CD4-positive, alpha-beta T cell treated with Interleukin-2 at 100 ng/mL for 4 hours (primary cell): ENCODE results near the gene CACNA1I.

Source experiments
- DNase-seq: peaks from one replicate; pipeline ENCODE4 v3.0.0-alpha.2; 2020; ENCODE audit warnings: low spot score

CACNA1I gene

GRCh38 chr22:39598017-39598965, 27.7 kb downstream of the CACNA1I start:
- DNase-seq = peak; percentile 61

GRCh38 chr22:39600491-39601179, 30.1 kb downstream of the CACNA1I start:
- no peak for DNase-seq

- no peak for DNase-seq
These were observed 30.6 kb downstream of the CACNA1I start for GRCh38 chr22:39601180-39601535.

- DNase-seq = no peak
These were observed 32.8 kb downstream of the CACNA1I start for GRCh38 chr22:39603345-39603744.

- no peak for DNase-seq
These were observed 39.7 kb downstream of the CACNA1I start for GRCh38 chr22:39610246-39610645.

- DNase-seq = no peak
These were observed 40.2 kb downstream of the CACNA1I start for GRCh38 chr22:39610766-39611165.

GRCh38 chr22:39611360-39611759, 40.8 kb downstream of the CACNA1I start:
- DNase-seq = no peak

GRCh38 chr22:39612811-39613548, 42.4 kb downstream of the CACNA1I start:
- DNase-seq = peak; percentile 73

GRCh38 chr22:39613549-39613921, 43.0 kb downstream of the CACNA1I start:
- no peak for DNase-seq

GRCh38 chr22:39614442-39614841, 43.9 kb downstream of the CACNA1I start:
- DNase-seq = no peak

GRCh38 chr22:39616051-39616450, 45.5 kb downstream of the CACNA1I start:
- DNase-seq = no peak

GRCh38 chr22:39616781-39617180, 46.2 kb downstream of the CACNA1I start:
- DNase-seq = no peak

GRCh38 chr22:39617342-39617741, 46.8 kb downstream of the CACNA1I start:
- no peak for DNase-seq

- no peak for DNase-seq
These were observed 47.6 kb downstream of the CACNA1I start for GRCh38 chr22:39617970-39618757.

GRCh38 chr22:39618996-39619530, 48.5 kb downstream of the CACNA1I start:
- DNase-seq = no peak

GRCh38 chr22:39620924-39621690, 50.6 kb downstream of the CACNA1I start:
- DNase-seq = no peak

- DNase-seq = no peak
These were observed 51.3 kb downstream of the CACNA1I start for GRCh38 chr22:39621826-39622225.

GRCh38 chr22:39622881-39623367, 52.4 kb downstream of the CACNA1I start:
- DNase-seq = peak; percentile 69

- no peak for DNase-seq
These were observed 53.3 kb downstream of the CACNA1I start for GRCh38 chr22:39623603-39624500.

- DNase-seq = no peak
These were observed 53.9 kb downstream of the CACNA1I start for GRCh38 chr22:39624501-39624821.
